GM12878 (cell line): ENCODE data around the gene IFI6.

Experiments
- CHD2 ChIP-seq: IDR thresholded peaks from 2 replicates; pipeline ENCODE4 v1.6.1; 2011; ENCODE audit warnings: low read depth, low read length, improper control_type of control experiment, borderline replicate concordance
- EP300 ChIP-seq, 2 experiments: fragments of 150-350 bp in 1 of 2; IDR thresholded peaks; 2 replicates each; pipeline ENCODE4 v1.6.1; 2011 to 2012; ENCODE audit warnings: low read depth in 2 of 2, low read length in 2 of 2, borderline replicate concordance in 1 of 2, improper control_type of control experiment in 1 of 2, inconsistent platforms in 1 of 2; ENCODE audit not compliant: control insufficient read depth in 1 of 2
- EZH2 ChIP-seq: IDR thresholded peaks from 2 replicates; pipeline ENCODE4 v1.6.1; 2012; ENCODE audit warnings: low read depth, mild to moderate bottlenecking, control low read depth, inconsistent platforms, low read length, borderline replicate concordance; ENCODE audit not compliant: control insufficient read depth
- HDAC2 ChIP-seq: fragments of 200-600 bp; sonication (generic); IDR thresholded peaks from 2 replicates; pipeline ENCODE4 v1.6.1; 2017
- POLR2A ChIP-seq: IDR thresholded peaks from 2 replicates; pipeline ENCODE4 v1.6.1; 2011; ENCODE audit warnings: low read depth, mild to moderate bottlenecking, low read length
- RAD21 ChIP-seq: IDR thresholded peaks from 2 replicates; pipeline ENCODE4 v1.6.1; 2011; ENCODE audit warnings: mild to moderate bottlenecking, low read depth, low read length, moderate library complexity; ENCODE audit not compliant: insufficient read depth
- RAD51 ChIP-seq: fragments of 450-650 bp; IDR thresholded peaks from 2 replicates; pipeline ENCODE4 v1.6.1; 2016; ENCODE audit warnings: moderate library complexity, mild to moderate bottlenecking, inconsistent platforms
- ZNF274 ChIP-seq: IDR thresholded peaks from one replicate; pipeline ENCODE4 v1.8.0; 2011; ENCODE audit not compliant: insufficient read length, insufficient read depth
- TF ChIP-seq, protein P1 (sequence below), 3 experiments: IDR thresholded peaks in 2 of 3; conservative IDR thresholded peaks in 1 of 3; 2 replicates each; pipeline ENCODE4 v1.5.1; 2011; ENCODE audit warnings: low read depth in 3 of 3, low read length in 3 of 3, mild to moderate bottlenecking in 3 of 3, control low read depth in 2 of 3, moderate library complexity in 2 of 3, inconsistent platforms in 1 of 3, mixed read lengths in 1 of 3; ENCODE audit not compliant: control insufficient read depth in 2 of 3, insufficient read depth in 1 of 3; ENCODE audit errors: extremely low read depth in 1 of 3
- TF ChIP-seq, protein P2 (sequence below): IDR thresholded peaks from 2 replicates; pipeline ENCODE4 v1.6.1; 2012; ENCODE audit warnings: improper control_type of control experiment, low read depth, low read length; ENCODE audit not compliant: insufficient replicate concordance
- TF ChIP-seq, protein P3 (sequence below): IDR thresholded peaks from 2 replicates; pipeline ENCODE4 v1.6.1; 2012; ENCODE audit warnings: low read depth, low read length, improper control_type of control experiment
- TF ChIP-seq, protein P4 (sequence below): IDR thresholded peaks from 2 replicates; pipeline ENCODE4 v1.6.1; 2011; ENCODE audit warnings: mild to moderate bottlenecking, low read depth, low read length, moderate library complexity; ENCODE audit not compliant: insufficient replicate concordance

DNA sequence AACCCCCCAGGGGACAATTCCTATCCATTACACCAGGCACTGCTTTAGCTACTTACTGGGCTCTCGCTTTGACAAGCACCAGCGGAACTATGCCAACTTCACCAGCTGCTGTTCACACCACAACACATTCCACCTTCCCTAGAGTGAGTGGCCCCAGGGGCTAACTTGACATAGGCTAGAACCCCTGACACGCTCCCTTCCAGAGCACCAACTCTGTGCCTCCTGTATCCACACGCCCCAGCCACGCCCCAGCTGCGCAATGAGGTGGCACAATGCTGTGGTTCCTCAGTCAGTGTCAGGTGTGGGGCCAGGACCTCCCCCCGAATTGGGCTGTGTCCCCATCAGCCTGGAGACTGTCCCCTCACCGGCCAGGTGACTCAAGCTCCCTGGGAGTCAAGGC is 25.3 kb downstream of the IFI6 start:
- no peak for TF ChIP-seq RAD21
- no peak for TF ChIP-seq RAD51
- TF ChIP-seq, protein P1, sequence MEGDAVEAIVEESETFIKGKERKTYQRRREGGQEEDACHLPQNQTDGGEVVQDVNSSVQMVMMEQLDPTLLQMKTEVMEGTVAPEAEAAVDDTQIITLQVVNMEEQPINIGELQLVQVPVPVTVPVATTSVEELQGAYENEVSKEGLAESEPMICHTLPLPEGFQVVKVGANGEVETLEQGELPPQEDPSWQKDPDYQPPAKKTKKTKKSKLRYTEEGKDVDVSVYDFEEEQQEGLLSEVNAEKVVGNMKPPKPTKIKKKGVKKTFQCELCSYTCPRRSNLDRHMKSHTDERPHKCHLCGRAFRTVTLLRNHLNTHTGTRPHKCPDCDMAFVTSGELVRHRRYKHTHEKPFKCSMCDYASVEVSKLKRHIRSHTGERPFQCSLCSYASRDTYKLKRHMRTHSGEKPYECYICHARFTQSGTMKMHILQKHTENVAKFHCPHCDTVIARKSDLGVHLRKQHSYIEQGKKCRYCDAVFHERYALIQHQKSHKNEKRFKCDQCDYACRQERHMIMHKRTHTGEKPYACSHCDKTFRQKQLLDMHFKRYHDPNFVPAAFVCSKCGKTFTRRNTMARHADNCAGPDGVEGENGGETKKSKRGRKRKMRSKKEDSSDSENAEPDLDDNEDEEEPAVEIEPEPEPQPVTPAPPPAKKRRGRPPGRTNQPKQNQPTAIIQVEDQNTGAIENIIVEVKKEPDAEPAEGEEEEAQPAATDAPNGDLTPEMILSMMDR (IDR thresholded peaks at IDR 0.05 in 2 of 3, conservative IDR thresholded peaks at IDR 0.05 in 1 of 3; ENCODE audit: control insufficient read depth in 2 of 3, extremely low read depth in 1 of 3, insufficient read depth in 1 of 3, low read depth in 3 of 3, low read length in 3 of 3): no peak
- no peak for TF ChIP-seq HDAC2
- TF ChIP-seq, protein P2, sequence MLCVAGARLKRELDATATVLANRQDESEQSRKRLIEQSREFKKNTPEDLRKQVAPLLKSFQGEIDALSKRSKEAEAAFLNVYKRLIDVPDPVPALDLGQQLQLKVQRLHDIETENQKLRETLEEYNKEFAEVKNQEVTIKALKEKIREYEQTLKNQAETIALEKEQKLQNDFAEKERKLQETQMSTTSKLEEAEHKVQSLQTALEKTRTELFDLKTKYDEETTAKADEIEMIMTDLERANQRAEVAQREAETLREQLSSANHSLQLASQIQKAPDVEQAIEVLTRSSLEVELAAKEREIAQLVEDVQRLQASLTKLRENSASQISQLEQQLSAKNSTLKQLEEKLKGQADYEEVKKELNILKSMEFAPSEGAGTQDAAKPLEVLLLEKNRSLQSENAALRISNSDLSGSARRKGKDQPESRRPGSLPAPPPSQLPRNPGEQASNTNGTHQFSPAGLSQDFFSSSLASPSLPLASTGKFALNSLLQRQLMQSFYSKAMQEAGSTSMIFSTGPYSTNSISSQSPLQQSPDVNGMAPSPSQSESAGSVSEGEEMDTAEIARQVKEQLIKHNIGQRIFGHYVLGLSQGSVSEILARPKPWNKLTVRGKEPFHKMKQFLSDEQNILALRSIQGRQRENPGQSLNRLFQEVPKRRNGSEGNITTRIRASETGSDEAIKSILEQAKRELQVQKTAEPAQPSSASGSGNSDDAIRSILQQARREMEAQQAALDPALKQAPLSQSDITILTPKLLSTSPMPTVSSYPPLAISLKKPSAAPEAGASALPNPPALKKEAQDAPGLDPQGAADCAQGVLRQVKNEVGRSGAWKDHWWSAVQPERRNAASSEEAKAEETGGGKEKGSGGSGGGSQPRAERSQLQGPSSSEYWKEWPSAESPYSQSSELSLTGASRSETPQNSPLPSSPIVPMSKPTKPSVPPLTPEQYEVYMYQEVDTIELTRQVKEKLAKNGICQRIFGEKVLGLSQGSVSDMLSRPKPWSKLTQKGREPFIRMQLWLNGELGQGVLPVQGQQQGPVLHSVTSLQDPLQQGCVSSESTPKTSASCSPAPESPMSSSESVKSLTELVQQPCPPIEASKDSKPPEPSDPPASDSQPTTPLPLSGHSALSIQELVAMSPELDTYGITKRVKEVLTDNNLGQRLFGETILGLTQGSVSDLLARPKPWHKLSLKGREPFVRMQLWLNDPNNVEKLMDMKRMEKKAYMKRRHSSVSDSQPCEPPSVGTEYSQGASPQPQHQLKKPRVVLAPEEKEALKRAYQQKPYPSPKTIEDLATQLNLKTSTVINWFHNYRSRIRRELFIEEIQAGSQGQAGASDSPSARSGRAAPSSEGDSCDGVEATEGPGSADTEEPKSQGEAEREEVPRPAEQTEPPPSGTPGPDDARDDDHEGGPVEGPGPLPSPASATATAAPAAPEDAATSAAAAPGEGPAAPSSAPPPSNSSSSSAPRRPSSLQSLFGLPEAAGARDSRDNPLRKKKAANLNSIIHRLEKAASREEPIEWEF: no peak
- no peak for TF ChIP-seq EZH2
- no peak for TF ChIP-seq EP300 (IDR thresholded peaks at IDR 0.05; ENCODE audit: borderline replicate concordance in 1 of 2, control insufficient read depth in 1 of 2, low read depth in 2 of 2, low read length in 2 of 2)
- no peak for TF ChIP-seq POLR2A
- TF ChIP-seq ZNF274: no peak
- TF ChIP-seq, protein P3, sequence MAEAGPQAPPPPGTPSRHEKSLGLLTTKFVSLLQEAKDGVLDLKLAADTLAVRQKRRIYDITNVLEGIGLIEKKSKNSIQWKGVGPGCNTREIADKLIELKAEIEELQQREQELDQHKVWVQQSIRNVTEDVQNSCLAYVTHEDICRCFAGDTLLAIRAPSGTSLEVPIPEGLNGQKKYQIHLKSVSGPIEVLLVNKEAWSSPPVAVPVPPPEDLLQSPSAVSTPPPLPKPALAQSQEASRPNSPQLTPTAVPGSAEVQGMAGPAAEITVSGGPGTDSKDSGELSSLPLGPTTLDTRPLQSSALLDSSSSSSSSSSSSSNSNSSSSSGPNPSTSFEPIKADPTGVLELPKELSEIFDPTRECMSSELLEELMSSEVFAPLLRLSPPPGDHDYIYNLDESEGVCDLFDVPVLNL: no peak
- TF ChIP-seq, protein P4, sequence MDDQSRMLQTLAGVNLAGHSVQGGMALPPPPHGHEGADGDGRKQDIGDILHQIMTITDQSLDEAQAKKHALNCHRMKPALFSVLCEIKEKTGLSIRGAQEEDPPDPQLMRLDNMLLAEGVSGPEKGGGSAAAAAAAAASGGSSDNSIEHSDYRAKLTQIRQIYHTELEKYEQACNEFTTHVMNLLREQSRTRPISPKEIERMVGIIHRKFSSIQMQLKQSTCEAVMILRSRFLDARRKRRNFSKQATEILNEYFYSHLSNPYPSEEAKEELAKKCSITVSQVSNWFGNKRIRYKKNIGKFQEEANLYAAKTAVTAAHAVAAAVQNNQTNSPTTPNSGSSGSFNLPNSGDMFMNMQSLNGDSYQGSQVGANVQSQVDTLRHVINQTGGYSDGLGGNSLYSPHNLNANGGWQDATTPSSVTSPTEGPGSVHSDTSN: no peak
- no peak for TF ChIP-seq CHD2
